Measurements from ENCODE around the gene BLVRB.
"Not testable (repeated sequence)": the region's sequence is repeated elsewhere in the genome, so short reads cannot be mapped to it uniquely, and the experiment has no call there.

The BLVRB gene

GRCh38 chr19:40465557-40466218, at the start of gene BLVRB:
Gene BLVRB, minus strand, starts transcription at chr19:40465745. Its CDS starts 57 bp downstream, at chr19:40465688.
- peak; percentile 99 for DNase-seq

GRCh38 chr19:40513741-40514315, 48.3 kb upstream of the BLVRB start:
- DNase-seq, result no peak

DNA sequence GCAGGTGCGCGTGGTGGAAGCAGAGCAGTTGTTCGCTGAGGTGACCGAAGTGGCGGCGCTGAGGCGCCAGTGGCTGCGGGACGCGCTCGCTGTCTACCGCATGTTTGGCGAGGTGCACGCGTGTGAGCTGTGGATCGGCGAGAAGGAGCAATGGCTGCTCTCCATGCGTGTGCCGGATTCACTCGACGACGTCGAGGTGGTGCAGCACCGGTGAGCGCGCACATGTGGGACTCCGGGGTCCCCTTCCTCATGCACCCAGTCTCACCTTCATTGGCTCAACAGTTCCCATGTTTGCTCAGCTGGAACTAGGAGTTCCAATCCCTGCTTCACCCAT, 47.8 kb upstream of the BLVRB start:
- no peak for DNase-seq

DNA sequence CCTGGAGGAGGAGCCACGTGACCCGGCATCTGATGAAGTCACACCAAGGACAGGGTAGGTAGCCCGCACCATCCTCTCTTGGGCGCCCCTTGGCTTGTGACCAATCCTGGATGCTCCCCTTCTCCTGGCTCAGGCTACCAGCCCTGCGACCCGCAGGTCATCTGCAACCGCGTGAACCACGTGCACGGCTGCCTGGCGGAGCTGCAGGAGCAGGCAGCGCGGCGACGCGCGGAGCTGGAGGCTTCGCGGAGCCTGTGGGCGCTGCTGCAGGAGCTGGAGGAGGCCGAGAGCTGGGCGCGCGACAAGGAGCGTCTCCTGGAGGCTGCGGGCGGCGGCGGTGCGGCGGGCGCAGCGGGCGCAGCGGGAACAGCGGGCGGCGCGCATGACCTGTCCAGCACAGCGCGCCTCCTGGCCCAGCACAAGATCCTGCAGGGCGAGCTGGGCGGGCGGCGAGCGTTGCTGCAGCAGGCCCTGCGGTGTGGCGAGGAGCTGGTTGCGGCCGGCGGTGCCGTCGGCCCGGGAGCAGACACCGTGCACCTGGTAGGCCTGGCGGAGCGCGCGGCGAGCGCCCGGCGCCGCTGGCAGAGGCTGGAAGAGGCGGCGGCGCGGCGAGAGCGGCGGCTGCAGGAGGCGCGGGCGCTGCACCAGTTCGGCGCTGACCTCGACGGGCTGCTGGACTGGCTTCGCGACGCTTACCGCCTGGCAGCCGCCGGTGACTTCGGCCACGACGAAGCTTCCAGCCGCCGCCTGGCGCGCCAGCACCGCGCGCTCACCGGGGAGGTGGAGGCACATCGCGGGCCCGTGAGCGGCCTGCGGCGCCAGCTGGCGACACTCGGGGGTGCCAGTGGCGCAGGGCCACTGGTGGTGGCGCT, 47.2 kb upstream of the BLVRB start:
- no peak for DNase-seq

DNA sequence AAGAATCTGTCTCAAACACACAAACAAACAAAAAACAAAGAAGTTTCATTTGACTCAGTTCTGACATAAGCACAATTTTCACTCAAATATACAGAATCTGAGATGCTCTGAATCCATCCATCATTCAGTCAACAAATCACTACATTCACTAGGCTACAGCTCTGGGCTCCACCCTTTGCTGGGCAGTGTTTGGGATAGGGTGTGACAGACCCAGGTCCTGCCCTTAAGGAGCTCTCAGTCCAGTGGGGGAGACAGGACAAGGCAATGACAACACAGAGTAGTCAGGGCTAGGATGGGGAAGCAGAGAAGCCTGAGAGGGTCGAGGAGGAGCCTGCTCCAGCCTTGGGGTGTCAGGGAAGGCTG, 46.5 kb upstream of the BLVRB start:
- no peak for DNase-seq

- no peak for DNase-seq
Measured at GRCh38 chr19:40511487-40511886, 45.9 kb upstream of the BLVRB start.

DNA sequence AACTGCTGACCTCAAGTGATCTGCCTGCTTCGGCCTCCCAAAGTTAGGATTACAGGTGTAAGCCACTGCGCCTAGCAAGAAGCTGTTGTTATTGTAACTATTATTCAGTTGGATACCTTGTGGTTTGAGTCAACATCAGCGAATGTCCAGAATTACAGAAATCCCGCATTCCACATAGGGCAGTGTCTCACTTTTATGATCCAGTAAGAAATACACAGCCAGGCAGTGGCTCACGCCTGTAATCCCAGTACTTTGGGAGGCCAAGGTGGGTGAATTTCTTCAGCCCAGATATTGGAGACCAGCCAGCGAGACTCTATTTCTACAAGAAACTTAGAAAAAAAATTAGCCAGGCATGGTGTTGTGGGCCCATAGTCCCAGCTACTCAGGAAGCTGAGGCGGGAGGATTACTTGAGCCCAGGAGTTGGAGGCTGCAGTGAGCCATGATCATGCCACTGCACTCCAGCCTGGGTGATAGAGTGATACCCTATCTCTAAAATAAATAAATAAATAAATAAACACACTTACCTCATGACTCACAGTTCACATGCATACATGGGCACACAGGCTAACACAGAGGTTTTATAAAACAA, 45.1 kb upstream of the BLVRB start:
- DNase-seq, result no peak

GRCh38 chr19:40508739-40509260, 43.3 kb upstream of the BLVRB start:
- DNase-seq, result no peak

GRCh38 chr19:40507892-40508291, 42.3 kb upstream of the BLVRB start:
- no peak for DNase-seq

DNA sequence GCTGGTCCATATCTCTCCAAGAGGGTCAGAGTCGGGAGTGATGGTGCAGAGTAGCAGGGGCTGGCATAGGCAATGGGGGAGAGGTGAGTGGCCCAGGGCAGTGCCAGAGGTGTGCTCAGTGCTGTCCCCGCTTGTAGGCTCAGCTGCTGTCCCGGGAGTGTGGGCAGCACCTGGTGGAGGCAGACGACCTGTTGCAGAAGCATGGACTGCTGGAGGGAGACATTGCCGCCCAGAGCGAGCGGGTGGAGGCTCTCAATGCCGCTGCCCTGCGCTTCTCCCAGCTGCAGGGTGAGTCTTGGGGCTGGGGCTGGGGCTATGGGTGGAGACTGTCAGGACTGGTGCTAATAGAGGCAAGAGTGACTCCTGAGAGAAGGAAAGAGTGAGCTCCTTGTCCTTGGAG, 40.6 kb upstream of the BLVRB start:
- DNase-seq, result no peak

DNA sequence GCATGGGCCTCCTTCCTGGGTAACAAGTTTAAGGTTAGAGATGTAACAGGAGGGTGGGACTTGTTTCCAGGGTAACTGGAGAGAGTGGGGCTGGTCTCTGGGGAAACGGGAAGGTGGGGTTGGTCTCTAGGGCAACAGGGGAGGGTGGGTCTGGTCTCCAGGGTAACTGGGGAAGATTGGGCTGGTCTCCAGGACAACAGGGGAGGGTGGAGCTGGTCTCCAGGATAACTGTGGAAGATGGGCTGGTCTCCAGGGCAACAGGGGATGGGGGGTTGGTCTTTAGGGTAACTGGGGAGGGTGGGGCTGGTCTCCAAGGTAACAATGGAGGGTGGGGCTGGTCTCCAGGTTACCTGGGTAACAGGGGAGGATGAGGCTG, 37.8 kb upstream of the BLVRB start:
- no peak for DNase-seq

GRCh38 chr19:40502647-40503319, 37.2 kb upstream of the BLVRB start:
- DNase-seq, result no peak

DNA sequence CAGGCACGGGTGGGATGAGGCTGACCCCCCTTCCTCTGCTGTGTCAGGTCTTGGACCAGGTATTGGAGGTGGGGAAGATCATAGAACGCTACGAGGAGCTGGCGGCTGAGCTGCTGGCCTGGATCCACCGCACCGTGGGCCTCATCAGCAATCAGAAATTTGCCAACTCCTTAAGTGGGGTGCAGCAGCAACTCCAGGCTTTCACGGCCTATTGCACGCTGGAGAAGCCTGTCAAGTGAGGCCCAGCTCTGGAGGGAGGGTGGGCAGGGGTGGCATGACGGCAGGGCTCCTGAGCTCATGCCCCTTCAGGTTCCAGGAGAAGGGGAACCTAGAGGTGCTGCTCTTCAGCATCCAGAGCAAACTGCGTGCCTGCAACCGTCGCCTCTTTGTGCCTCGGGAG, 36.5 kb upstream of the BLVRB start:
- no peak for DNase-seq

DNA sequence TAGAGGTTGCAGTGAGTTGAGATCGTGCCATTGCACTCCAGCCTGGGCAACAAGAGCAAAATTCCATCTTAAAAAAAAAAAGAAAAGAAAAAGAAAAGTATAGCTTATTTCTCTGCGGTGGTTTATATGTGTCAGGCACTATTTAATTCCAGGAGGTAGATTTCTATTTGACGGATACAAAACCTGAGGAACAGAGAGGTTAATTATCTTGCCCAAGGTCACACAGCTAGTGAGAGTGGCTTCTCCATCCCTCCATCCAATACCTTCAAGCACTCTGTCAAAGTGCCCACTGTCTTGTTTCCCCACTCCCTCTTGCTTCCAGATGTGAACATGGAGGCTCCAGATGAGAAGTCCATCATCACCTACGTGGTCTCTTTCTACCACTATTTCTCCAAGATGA, 36.1 kb upstream of the BLVRB start:
- no peak for DNase-seq

DNA sequence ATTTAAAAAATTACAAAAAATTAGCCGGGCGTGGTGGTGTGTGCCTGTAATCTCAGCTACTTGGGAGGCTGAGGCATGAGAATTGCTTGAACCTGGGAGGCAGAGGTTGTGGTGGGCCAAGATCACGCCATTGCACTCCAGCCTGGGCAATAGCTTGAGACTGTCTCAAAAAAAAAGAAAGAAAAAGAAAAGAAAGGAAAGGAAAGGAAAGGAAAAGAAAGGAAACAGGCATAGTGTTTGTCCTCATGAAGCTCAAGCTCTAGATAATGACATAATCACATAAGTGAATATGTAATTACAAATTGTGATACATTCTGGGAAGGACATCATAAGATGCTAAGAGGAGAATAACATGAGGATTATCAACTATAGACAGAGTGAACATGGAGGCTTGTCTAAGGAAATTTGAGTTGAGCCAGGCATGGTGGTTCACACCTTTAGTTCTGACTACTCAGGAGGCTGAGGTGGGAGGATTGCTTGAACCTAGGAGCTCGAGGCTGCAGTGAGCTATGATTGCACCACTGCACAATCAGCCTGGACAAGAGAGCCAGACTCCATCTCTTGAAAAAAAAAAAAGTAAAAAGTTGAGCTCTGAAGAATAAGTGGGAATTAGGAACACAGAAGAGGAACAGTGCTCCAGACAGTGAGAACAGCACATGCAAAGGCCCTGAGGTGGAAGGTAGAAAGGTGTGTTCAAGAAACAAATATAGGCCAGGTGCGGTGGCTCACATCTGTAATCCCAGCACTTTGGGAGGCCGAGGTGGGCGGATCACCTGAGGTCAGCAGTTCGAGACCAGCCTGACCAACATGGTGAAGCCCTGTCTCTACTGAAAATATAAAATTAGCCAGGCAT, 35.4 kb upstream of the BLVRB start:
- not testable (repeated sequence) for DNase-seq

GRCh38 chr19:40499320-40499719, 33.8 kb upstream of the BLVRB start:
- no peak for DNase-seq

GRCh38 chr19:40497214-40497613, 31.7 kb upstream of the BLVRB start:
- no peak for DNase-seq

GRCh38 chr19:40494191-40494838, 28.8 kb upstream of the BLVRB start:
- no peak for DNase-seq

- DNase-seq, result no peak
Measured at GRCh38 chr19:40493778-40494177, 28.2 kb upstream of the BLVRB start.

GRCh38 chr19:40492274-40492673, 26.7 kb upstream of the BLVRB start:
- no peak for DNase-seq

GRCh38 chr19:40489882-40490230, 24.3 kb upstream of the BLVRB start:
- DNase-seq, result no peak

GRCh38 chr19:40486017-40486416, 20.5 kb upstream of the BLVRB start:
- no peak for DNase-seq
